ENCODE results near the gene PHACTR1. TPM values are rescaled to one million over a fixed set of nuclear protein-coding genes. Genes with fewer than 3 reads are reported as not detected.
"Not testable (repeated sequence)": the region's sequence is repeated elsewhere in the genome, so short reads cannot be mapped to it uniquely, and the experiment has no call there.

Gene PHACTR1
- total RNA-seq, 1 experiment from 2014 or later, result 4.1 TPM

DNA sequence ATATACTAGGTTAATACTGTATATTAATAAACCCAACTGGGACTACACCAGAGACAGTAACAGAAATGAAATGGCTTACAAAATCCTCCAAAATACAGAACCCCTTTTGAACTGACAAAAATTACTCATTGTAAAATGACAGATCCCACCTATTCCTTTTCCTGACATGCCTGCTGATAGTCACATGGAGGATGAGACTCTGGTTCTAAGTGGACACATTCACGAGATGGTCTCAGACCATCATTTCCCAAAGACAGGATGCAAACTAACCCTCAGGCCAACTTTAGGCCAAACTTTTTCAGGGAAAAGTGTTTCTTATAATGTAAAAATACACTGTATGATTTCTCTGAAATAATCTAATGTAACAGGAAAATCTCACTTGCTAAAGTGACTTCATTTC, 589.2 kb downstream of the PHACTR1 start:
- no peak for DNase-seq (ENCODE audit: low read depth)

DNA sequence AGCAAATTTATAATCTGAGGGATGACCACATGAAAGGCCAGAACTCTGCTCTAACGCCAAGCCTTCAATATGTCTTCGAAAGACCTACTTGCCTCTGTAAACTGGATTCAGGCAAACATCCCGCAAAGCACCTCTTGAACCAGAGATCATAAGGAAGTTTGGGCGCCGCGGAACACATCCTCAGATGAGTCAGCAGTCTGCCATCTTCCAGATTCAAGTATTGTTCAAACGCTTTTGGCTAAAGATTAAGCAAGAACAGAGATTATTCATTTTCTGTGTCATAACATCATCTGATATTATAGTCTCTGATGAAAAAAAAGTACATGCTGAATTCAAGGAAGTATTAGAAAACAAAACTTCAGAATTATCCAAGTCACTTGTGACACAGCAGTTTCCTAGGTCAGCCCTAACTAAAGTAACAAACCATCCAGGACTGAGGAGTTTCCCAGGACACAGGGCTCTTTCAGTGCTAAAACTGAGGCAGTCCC, 591.0 kb downstream of the PHACTR1 start:
- no peak for DNase-seq (ENCODE audit: low read depth)

DNA sequence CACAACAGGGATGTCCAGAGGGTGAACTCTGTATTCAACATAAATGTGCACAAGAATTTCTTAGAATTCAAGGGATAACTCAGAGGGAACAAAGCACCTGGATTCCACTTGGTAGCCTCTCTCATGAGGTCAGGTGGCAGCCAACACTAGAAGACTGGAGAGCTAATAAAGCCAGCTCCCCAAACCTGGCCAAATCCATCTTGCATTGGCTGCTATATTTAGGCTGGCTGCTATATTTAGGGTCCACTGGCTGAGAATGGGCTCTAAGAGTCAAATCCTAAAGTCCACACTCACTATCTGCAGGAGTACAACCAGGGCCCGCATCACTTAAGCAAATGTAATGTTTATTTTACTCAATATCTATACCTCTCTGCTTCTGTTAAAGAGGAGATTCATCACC, 591.8 kb downstream of the PHACTR1 start:
- DNase-seq (ENCODE audit: low read depth), result no peak

DNA sequence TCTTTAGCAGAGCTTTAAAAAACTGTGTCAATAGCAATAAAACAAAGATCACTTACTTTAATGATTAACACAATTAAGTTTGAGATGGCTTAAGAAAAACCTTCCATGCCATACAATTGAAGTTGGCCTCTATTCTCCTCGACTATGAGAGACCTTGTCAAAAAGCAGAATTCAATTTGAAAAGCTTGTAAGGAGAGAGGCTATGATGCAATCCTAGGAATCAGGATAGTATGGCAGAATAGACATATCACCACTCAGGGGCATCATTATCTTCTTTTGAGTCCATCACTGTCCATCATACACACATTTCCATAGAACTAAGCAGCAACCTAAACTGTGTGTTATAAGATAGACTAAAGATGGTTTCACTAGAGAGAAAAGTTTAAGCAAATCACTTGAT, 594.6 kb downstream of the PHACTR1 start:
- no peak for DNase-seq (ENCODE audit: low read depth)

DNA sequence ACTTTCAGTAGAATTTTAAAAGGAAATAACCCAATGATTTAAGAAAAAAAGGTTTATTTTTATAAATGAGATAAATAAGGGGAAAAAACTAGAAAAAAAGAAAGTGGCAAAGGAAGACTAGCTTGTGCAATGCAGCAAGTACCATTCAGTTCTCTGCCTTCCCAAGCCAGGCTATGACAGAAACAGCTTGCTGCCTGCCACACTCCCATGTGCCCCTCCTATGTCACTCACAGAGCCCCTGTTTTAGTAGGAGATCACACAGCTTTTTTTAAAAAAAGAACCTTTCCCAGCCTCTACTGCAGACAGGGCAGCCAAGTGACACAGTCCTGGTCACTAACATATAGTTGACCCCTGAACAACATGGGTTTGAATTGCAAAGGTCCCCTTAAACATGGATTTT, 598.2 kb downstream of the PHACTR1 start:
- DNase-seq (ENCODE audit: low read depth), result no peak

DNA sequence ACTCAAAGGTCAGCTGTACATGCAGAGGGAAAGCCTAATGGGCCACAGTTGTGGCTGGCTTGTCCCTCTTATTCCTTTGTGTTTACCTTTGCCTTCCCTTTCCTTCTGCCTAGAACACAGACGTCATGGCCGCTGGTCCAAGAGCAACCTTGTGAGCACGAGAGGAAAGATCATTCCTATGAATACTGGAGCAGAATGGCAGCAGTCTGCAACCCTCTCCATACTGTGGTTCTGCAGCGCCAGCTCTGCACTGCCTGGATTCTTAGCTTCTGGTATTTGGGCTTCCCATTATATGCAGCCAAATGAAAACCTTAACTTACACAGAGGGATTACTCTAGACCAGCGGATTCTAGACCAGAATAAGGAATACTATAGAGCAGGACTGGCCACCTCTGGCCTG, 599.3 kb downstream of the PHACTR1 start:
- no peak for DNase-seq (ENCODE audit: low read depth)

DNA sequence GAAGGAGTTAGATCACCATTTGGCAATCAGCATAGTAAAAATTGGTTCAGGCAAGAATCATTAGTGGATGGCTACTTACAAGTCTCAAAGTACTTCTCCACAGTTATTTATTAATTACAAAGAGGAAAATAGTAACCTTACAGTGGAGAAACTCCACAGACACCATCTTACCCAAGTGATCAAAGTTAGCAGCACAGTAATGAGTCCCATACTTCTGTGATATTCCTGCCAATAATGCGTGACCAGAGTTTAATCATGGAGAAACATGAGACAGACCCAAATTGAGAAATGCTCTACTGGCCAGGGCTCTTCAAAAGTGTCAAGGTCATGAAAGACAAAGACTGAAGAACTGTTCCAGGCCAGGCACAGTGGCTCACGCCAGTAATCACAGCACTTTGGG, 602.3 kb downstream of the PHACTR1 start:
- DNase-seq (ENCODE audit: low read depth), result no peak

DNA sequence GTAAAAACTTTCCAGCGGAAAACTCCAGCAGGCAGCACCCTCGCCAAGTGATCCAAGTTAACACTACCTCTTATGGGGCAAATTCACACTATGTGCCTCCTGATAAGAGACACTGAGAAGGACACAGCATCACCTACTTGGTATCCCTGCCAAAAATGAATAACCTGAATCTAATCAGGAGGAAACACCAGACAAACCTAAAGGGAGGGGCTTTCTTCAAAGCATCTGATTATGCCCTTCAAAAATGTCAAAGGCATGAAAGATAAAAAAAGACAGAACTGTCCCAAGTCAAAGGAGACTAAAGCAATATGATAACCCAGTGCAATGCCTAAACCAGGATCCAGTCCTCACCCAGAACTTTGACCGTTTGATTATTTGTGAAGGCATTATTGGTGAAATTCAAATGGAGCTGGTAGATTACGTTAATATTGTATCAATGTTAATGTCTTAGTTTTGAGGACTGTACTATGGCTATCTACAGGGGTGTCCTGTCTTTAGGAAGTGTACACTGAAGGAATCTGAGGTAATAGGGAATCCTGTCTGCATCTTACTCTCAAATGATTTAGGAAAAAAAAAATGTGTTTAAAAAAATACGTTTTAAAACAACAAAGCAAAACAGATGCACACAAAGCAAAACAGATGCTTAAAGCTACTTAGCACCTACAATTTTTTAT, 603.5 kb downstream of the PHACTR1 start:
- DNase-seq (ENCODE audit: low read depth), result no peak

DNA sequence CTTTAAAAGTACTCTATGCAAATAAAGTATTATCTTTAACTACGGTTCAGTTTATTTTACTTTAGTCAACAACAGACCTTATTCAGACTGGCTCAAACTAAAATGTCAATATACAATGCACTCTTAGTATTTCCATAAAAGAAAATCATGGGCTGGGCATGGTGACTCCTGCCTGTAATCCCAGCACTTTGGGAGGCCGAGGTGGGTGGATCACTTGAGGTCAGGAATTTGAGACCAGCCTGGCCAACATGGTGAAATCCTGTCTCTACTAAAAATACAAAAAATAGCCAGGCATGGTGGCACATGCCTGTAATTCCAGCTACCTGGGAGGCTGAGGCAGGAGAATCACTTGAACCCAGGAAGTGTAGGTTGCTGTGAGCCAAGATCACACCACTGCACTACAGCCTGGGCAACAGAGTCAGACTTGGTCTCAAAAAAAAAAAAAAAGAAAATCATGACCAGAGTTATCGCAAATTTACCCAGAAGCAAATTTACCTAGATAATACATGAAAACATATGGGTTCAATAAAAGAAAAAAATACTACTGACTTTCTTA, 609.5 kb downstream of the PHACTR1 start:
- not testable (repeated sequence) for DNase-seq (ENCODE audit: low read depth)

DNA sequence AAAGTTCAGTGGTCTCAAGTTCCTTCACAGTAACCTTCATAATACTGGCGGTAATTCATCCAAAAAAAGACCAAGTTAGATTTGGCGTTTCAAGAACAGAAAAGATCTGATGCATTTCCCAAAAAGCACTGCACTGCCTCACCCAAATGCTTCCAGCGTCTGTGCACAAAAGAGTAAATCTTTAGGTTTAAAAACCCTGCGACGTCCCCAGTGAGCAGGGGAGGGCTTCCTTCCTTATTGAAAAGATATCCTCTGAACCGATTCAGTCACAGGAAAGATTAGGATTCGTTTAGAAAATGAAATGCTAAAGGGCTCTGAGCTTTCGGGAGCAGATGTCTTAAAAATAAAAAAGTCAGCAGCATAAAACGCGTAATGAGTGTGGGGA, 611.1 kb downstream of the PHACTR1 start:
- DNase-seq (ENCODE audit: low read depth), result no peak

DNA sequence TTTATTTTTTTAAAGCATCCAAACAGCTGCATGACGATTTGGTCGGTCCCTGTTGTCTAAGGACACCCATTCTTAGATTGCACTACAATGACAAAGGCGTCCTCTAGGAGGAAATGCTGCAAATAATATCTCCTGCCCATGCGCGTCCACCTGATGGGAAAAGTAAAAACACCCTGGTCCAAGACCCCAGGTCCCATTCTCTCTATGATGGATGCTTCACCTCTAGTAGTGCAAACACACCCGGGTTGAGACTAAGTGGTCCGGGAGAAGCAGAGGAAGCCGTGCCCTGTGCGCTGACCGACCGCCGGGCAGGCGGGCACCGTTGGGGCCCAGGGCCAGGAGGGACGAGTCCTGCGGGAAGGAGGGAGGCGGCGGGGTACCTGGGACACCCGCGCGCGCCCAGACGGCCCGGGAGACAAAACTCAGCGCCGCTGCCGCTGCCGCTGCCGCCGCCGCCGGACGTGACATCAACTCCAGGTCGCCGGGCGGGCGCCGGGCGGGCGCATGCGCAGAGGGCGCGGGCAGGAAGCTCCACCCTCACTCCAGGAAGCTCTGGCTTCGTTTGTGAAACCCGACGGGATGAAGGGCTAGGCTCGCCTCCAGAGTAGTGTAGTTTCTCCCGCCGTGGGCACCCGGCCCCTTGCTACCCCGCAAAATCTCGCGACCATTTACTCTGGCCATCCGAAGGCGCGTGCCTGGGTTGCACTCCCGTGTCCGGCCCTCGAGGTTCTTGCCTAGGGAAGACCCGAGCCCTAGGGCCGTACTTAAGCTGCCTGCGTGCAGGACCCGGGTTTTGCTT, 611.7 kb downstream of the PHACTR1 start, which contains the start of gene TBC1D7:
TSS of gene TBC1D7 (minus strand) at position 462 of the 799 bp plus-strand sequence. CDS start 1,639 bp downstream, outside the sequence.
- DNase-seq (ENCODE audit: low read depth), result peak; percentile 97

DNA sequence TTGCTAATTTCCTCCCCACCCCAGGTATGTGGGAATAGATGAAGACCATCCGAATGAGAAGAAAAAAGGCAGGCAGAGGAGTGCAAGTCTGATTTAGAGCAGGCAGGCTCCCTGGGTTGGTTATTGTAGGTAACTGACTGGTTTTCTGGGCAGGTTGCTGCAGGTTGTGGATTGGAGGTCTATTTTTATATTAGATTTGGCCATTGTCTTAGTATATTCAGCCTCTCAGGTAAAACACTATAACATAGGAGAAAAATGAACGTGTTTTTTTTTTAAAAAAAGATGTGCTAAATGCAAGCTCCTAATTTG, 612.3 kb downstream of the PHACTR1 start:
- no peak for DNase-seq (ENCODE audit: low read depth)

DNA sequence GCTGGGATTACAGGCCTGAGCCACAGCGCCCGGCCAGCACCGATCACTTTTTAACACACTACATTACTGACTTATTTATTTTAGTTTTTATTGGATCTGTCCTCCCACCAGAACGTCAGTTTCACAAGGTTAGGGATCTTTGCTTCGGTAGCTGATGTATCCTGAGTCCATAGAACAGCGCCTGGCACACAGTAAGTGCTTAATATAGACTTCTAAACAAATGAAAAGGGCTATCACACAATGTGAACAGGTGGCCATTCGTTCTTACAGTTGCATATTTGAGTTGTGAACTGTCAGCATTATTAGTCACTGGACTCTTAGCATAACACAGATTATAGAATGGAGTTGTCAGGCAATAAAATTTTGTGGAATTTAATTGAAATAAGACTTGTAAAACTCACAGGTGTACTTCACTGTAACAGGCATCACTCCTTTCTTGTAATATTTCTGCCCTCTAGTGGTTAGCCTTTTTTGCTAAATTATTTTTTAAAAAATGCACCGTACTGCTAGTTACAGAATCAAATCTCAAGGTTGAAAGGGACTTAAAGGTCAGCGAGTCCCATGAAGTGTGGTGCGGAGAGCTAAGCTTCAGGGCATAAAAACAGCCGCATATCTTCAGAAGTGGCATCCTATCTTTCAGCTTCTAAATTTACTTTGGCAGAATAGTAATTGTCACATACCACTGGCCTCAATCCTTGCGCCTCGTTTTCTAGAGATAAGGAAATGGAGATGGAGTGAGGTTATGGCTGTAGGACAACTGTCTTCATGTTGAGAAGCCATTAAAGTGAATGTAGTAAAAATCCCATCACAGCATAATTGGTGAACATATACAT, 615.2 kb downstream of the PHACTR1 start:
- no peak for DNase-seq (ENCODE audit: low read depth)

DNA sequence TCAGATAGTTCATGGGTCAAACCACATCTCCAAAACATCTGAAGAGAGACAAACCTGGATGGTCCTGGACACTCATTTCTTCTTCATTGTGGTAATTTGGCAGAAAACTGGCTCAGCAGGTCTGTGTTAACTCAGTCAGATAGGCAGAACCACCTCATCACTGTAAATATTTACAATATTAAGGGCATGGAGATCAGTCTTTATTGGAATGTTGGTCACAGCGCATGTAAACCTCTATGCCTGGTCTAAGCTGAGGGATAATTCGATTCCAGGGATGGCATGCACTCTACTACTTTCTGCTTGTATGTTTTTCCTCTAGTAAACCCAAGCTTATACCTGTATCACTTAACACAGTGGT, 615.8 kb downstream of the PHACTR1 start:
- no peak for DNase-seq (ENCODE audit: low read depth)

DNA sequence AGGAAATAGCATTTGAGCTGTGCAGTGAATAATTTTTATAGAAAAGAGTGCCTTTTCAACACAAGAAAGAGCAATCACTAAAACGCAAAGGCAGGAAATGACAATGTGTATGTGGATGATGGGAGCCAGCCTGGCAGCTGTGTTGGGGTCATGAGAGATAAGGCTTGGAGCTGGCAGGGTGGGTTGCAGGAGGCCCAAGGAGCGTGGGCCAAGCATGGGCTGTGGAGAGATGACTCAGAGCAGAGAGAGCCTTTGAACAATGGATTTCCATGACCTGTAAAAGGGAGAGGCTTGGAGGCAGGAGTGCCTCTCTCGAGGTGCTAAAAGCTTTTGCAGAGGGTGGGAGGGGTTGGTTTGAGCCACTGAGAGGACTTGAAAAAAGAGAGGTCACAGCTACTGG, 618.4 kb downstream of the PHACTR1 start:
- DNase-seq (ENCODE audit: low read depth), result peak; percentile 72

DNA sequence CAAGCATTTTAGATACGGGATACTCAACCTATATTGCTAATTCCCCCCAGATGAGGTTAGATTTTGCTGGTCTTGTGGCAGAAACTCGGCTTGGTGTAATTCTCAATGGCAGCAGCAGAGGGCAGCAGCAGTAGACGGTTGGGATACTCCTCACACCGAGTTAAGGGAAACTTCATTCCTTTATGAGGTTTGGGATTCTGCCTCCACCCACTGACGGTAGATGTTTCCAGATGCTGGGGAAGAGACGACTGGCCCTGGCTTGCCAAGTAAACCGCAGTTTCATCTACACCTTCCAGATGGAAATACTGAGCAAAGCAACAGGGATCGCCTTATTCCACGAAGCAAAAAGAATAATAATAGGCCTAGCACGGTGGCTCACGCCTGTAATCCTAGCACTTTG, 620.0 kb downstream of the PHACTR1 start:
- peak; percentile 86 for DNase-seq (ENCODE audit: low read depth)

DNA sequence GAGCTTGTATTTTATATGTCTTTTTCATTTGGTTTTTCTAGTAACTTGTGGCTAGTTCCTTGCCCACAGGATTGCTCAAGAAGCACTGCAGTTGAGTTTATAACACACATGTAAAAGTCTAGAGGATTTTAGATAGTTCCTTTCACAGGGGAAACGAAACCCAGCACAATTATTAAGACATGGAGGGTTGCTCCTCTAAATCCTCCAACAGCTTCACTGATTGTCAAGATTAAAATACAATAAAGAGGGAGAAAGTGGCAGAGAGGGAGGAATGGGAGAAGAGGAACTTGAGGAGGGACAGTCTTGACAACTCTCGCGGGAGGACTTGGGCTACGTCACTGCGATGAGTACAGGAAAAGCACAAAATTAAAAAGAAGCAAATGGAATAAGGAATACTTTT, 621.5 kb downstream of the PHACTR1 start:
- DNase-seq (ENCODE audit: low read depth), result no peak

All from Daoy (cell line).